ENCODE measurements around the gene STAT5B. TPM values are rescaled to one million over a fixed set of nuclear protein-coding genes. Genes with fewer than 3 reads are reported as not detected.
"Not testable (repeated sequence)": the region's sequence is repeated elsewhere in the genome, so short reads cannot be mapped to it uniquely, and the experiment has no call there.

The STAT5B gene
- total and polyA plus RNA-seq, 4 donors = 18.0 to 106 (median 66.3) TPM

DNA sequence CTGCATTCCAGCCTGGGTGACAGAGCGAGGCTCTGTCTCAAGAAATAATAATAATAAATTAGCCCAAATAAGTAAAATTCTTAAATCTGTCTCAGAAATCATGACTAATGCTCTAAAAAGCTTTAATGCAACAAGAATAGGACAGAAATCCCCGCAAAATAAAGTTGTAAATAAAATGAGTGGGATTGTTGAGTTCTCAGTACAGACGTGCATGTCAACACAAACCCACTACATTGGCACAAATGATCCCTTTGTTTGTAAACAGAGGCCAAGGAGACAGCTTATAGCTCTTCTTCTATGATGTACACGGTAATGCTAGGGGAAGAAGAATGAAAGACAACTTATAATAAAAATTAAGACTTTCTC lies 6.0 kb downstream of the STAT5B start:
- ATAC-seq (ENCODE audit: low FRiP score) (no peak), DNase-seq (no peak)
- WGBS, 2 donors = 67 to 76% methylated on average over 4 of the region's 4 CpGs
- intact Hi-C loops (cut with DNase I) = no loop called here
- H3K4me3 ChIP-seq (ENCODE audit: low read length in 2 of 2) = no peak overlapping the region
- H3K27me3 ChIP-seq (ENCODE audit: control insufficient read depth in 1 of 2, insufficient read depth in 2 of 2, low read length in 1 of 2) = no peaks in the 10 kb centered on the region
- no peaks in the 10 kb centered on the region for H3K36me3 ChIP-seq (ENCODE audit: control insufficient read depth in 1 of 2, insufficient read depth in 2 of 2, low read length in 1 of 2)
- no peaks in the 10 kb centered on the region for H3K9me3 ChIP-seq (ENCODE audit: control insufficient read depth, low read length)
- peaks cover 0 to 4% of the 10 kb centered on the region in 2 donors for H3K4me1 ChIP-seq (ENCODE audit: control insufficient read depth in 1 of 2, insufficient read depth in 2 of 2, low read length in 2 of 2)
- no peak overlapping the region for H3K27ac ChIP-seq (ENCODE audit: low read depth in 1 of 2, low read length in 2 of 2)

DNA sequence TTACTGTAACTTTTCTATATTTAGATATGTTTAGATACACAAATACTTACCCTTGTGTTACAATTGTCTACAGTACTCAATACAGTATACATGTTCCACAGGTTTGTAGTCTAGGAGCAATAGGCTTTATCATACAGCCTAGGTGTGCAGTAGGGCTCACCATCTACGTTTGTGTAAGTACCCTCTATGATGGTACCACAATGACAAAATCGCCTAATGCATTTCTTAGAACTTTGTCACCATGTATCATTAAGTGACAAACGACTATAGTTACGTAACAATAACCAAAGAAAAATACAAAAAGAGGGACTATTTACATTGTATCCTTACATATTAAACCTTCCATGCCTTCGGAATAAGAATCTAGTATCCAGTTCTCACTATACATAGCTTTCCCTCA lies 8.0 kb downstream of the STAT5B start:
- ATAC-seq (ENCODE audit: low FRiP score) (no peak), DNase-seq (no peak)
- WGBS, 2 donors = 83 to 88% methylated on average over 5 of the region's 5 CpGs
- Histone ChIP-seq H3K27me3 (ENCODE audit: control insufficient read depth in 1 of 2, insufficient read depth in 2 of 2, low read length in 1 of 2) (no peaks in the 10 kb centered on the region), H3K36me3 (ENCODE audit: control insufficient read depth in 1 of 2, insufficient read depth in 2 of 2, low read length in 1 of 2) (no peaks in the 10 kb centered on the region), H3K9me3 (ENCODE audit: control insufficient read depth, low read length) (no peaks in the 10 kb centered on the region), H3K27ac (ENCODE audit: low read depth in 1 of 2, low read length in 2 of 2) (no peak overlapping the region), H3K4me3 (ENCODE audit: low read length in 2 of 2) (no peak overlapping the region), H3K4me1 (ENCODE audit: control insufficient read depth in 1 of 2, insufficient read depth in 2 of 2, low read length in 2 of 2) (no peaks in the 10 kb centered on the region)
- intact Hi-C loops (cut with DNase I) = no loop called here

GRCh38 chr17:42266918-42267766 lies 9.0 kb downstream of the STAT5B start:
- Histone ChIP-seq H3K9me3 (ENCODE audit: control insufficient read depth, low read length) (no peaks in the 10 kb centered on the region), H3K4me3 (ENCODE audit: low read length in 2 of 2) (no peak overlapping the region), H3K27ac (ENCODE audit: low read depth in 1 of 2, low read length in 2 of 2) (no peak overlapping the region), H3K4me1 (ENCODE audit: control insufficient read depth in 1 of 2, insufficient read depth in 2 of 2, low read length in 2 of 2) (no peaks in the 10 kb centered on the region), H3K36me3 (ENCODE audit: control insufficient read depth in 1 of 2, insufficient read depth in 2 of 2, low read length in 1 of 2) (no peaks in the 10 kb centered on the region), H3K27me3 (ENCODE audit: control insufficient read depth in 1 of 2, insufficient read depth in 2 of 2, low read length in 1 of 2) (no peaks in the 10 kb centered on the region)
- intact Hi-C loops (cut with DNase I) = no loop called here
- WGBS, 2 donors = 75 to 80% methylated on average over 9 of the region's 9 CpGs
- no peak for DNase-seq
- ATAC-seq (ENCODE audit: low FRiP score) = no peak

DNA sequence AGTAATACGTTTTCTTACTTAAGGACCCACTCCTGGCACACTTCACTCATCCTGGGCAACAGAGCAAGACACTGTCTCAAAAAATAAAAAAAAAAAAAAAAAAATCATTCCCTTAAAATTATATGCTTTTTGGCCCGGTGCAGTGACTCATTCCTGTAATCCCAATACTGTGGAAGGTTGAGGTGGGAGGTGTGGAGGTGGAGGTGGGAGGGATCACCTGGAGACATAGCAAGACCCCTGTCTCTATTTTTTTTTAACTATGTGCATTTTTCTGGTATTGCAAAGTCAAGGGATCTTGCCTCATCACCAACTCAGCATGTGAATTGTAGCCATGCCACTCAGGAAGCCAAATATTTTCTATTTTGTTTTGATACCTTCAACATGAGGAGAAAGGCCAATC lies 9.7 kb downstream of the STAT5B start:
- intact Hi-C loops (cut with DNase I) = no loop called here
- Histone ChIP-seq H3K9me3 (ENCODE audit: control insufficient read depth, low read length) (no peaks in the 10 kb centered on the region), H3K27ac (ENCODE audit: low read depth in 1 of 2, low read length in 2 of 2) (no peak overlapping the region), H3K4me3 (ENCODE audit: low read length in 2 of 2) (no peak overlapping the region), H3K4me1 (ENCODE audit: control insufficient read depth in 1 of 2, insufficient read depth in 2 of 2, low read length in 2 of 2) (no peaks in the 10 kb centered on the region), H3K27me3 (ENCODE audit: control insufficient read depth in 1 of 2, insufficient read depth in 2 of 2, low read length in 1 of 2) (no peaks in the 10 kb centered on the region), H3K36me3 (ENCODE audit: control insufficient read depth in 1 of 2, insufficient read depth in 2 of 2, low read length in 1 of 2) (no peaks in the 10 kb centered on the region)
- whole genome bisulfite sequencing, 2 donors = 66 to 76% methylated on average over 2 of the region's 2 CpGs
- ATAC-seq (ENCODE audit: low FRiP score) = no peak
- DNase-seq = no peak

GRCh38 chr17:42264366-42264765 lies 11.8 kb downstream of the STAT5B start:
- H3K9me3 ChIP-seq (ENCODE audit: control insufficient read depth, low read length); ATAC-seq (ENCODE audit: low FRiP score); H3K4me3 ChIP-seq (ENCODE audit: low read length in 2 of 2); H3K27ac ChIP-seq (ENCODE audit: low read depth in 1 of 2, low read length in 2 of 2); DNase-seq; intact Hi-C loops (cut with DNase I); H3K36me3 ChIP-seq (ENCODE audit: control insufficient read depth in 1 of 2, insufficient read depth in 2 of 2, low read length in 1 of 2); H3K4me1 ChIP-seq (ENCODE audit: control insufficient read depth in 1 of 2, insufficient read depth in 2 of 2, low read length in 2 of 2); H3K27me3 ChIP-seq (ENCODE audit: control insufficient read depth in 1 of 2, insufficient read depth in 2 of 2, low read length in 1 of 2): not testable (repeated sequence)
- 89% methylated on average over 2 of the region's 4 CpGs; no CpG with 5 or more reads in 1 of the 2 donors for WGBS, 2 donors

DNA sequence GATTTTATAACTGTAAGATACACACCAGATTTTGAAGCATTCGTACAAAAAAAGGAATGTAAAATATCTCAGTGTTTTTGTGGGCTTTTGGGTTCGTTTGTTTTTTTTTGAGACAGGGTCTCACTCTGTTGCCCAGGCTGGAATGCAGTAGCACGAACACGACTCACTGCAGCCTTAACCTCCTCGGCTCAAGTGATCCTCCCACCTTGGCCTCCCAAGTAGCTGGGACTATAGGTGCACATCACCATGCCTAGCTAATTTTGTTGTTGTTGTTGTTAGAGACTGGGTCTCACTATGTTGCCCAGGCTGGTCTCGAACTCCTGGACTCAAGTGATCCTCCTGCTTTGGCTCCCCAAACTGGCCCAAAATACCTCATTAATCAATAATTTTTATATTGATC lies 15.9 kb downstream of the STAT5B start:
- DNase-seq = no peak
- 71 to 76% methylated on average over 6 of the region's 6 CpGs for WGBS, 2 donors
- no peaks in the 10 kb centered on the region for H3K9me3 ChIP-seq (ENCODE audit: control insufficient read depth, low read length)
- H3K27ac ChIP-seq (ENCODE audit: low read depth in 1 of 2, low read length in 2 of 2) = no peak overlapping the region
- intact Hi-C loops (cut with DNase I) = no loop called here
- ATAC-seq (ENCODE audit: low FRiP score) = no peak
- H3K27me3 ChIP-seq (ENCODE audit: control insufficient read depth in 1 of 2, insufficient read depth in 2 of 2, low read length in 1 of 2) = no peaks in the 10 kb centered on the region
- no peaks in the 10 kb centered on the region for H3K36me3 ChIP-seq (ENCODE audit: control insufficient read depth in 1 of 2, insufficient read depth in 2 of 2, low read length in 1 of 2)
- no peak overlapping the region for H3K4me3 ChIP-seq (ENCODE audit: low read length in 2 of 2)
- peaks cover 0 to 4% of the 10 kb centered on the region in 2 donors for H3K4me1 ChIP-seq (ENCODE audit: control insufficient read depth in 1 of 2, insufficient read depth in 2 of 2, low read length in 2 of 2)

GRCh38 chr17:42255445-42255844 lies 20.7 kb downstream of the STAT5B start:
- DNase-seq (no peak), ATAC-seq (ENCODE audit: low FRiP score) (no peak)
- WGBS, 2 donors = 95 to 96% methylated on average over 8 of the region's 8 CpGs
- no peaks in the 10 kb centered on the region for H3K9me3 ChIP-seq (ENCODE audit: control insufficient read depth, low read length)
- H3K27ac ChIP-seq (ENCODE audit: low read depth in 1 of 2, low read length in 2 of 2) = no peak overlapping the region
- no peaks in the 10 kb centered on the region for H3K27me3 ChIP-seq (ENCODE audit: control insufficient read depth in 1 of 2, insufficient read depth in 2 of 2, low read length in 1 of 2)
- H3K4me1 ChIP-seq (ENCODE audit: control insufficient read depth in 1 of 2, insufficient read depth in 2 of 2, low read length in 2 of 2) = peaks cover 0 to 7% of the 10 kb centered on the region in 2 donors
- no peak overlapping the region for H3K4me3 ChIP-seq (ENCODE audit: low read length in 2 of 2)
- intact Hi-C loops (cut with DNase I) = no loop called here
- no peaks in the 10 kb centered on the region for H3K36me3 ChIP-seq (ENCODE audit: control insufficient read depth in 1 of 2, insufficient read depth in 2 of 2, low read length in 1 of 2)

DNA sequence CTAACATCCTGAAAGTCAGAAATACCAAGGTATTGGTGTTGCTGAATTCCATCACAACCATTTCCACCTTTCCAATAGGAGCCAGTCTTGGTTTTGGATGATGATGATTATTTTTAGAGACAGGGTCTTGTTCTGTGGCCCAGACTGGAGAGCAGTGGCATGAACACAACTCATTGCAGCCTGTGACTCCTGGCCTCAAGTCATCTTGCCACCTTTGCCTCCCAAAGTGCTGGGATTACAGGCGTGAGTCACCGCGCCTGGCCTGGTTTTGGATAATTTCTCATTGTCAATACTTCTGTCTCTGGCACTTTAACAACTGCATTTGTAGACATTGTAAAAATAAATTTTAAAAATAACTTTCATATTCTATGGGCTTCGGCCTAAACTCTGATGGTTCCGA lies 22.6 kb downstream of the STAT5B start:
- intact Hi-C loops (cut with DNase I) = no loop called here
- peaks cover 0 to 4% of the 10 kb centered on the region in 2 donors for H3K4me1 ChIP-seq (ENCODE audit: control insufficient read depth in 1 of 2, insufficient read depth in 2 of 2, low read length in 2 of 2)
- ATAC-seq (ENCODE audit: low FRiP score) = no peak
- H3K4me3 ChIP-seq (ENCODE audit: low read length in 2 of 2) = no peak overlapping the region
- no peaks in the 10 kb centered on the region for H3K27me3 ChIP-seq (ENCODE audit: control insufficient read depth in 1 of 2, insufficient read depth in 2 of 2, low read length in 1 of 2)
- no peak for DNase-seq
- H3K36me3 ChIP-seq (ENCODE audit: control insufficient read depth in 1 of 2, insufficient read depth in 2 of 2, low read length in 1 of 2) = no peaks in the 10 kb centered on the region
- no peak overlapping the region for H3K27ac ChIP-seq (ENCODE audit: low read depth in 1 of 2, low read length in 2 of 2)
- 97% methylated on average over 5 of the region's 5 CpGs for WGBS, 2 donors
- H3K9me3 ChIP-seq (ENCODE audit: control insufficient read depth, low read length) = no peaks in the 10 kb centered on the region
